Mucosa of rectum (tissue), 2 donors: ENCODE measurements around the gene ADAT3.
A peak's percentile ranks its signal among the peaks of the same experiment; 100 is the strongest.

Source experiments
- H3K27ac ChIP-seq, 2 donors: one replicate each; pipeline ENCODE4 v1.7.0; 2013; ENCODE audit warnings: inconsistent platforms in 2 of 2, low read depth in 2 of 2, low read length in 2 of 2
- H3K27me3 ChIP-seq, 2 donors: one replicate each; pipeline ENCODE4 v1.7.0; 2013; ENCODE audit warnings: low read length in 2 of 2; ENCODE audit not compliant: control insufficient read depth in 2 of 2, insufficient read depth in 2 of 2
- H3K36me3 ChIP-seq, 2 donors: one replicate each; pipeline ENCODE4 v1.7.0; 2013; ENCODE audit warnings: low read length in 2 of 2; ENCODE audit not compliant: control insufficient read depth in 2 of 2, insufficient read depth in 2 of 2
- H3K4me1 ChIP-seq, 2 donors: one replicate each; pipeline ENCODE4 v1.7.0; 2013; ENCODE audit warnings: low read length in 2 of 2, mild to moderate bottlenecking in 1 of 2; ENCODE audit not compliant: control insufficient read depth in 2 of 2, insufficient read depth in 2 of 2
- H3K4me3 ChIP-seq, 2 donors: one replicate each; pipeline ENCODE4 v1.7.0; 2013; ENCODE audit warnings: low read length in 2 of 2
- H3K9ac ChIP-seq, 2 donors: one replicate each; pipeline ENCODE4 v1.7.0; 2013; ENCODE audit warnings: low read length in 2 of 2, low read depth in 1 of 2, mild to moderate bottlenecking in 1 of 2
- H3K9me3 ChIP-seq, 2 donors: one replicate each; pipeline ENCODE4 v1.7.0; 2013; ENCODE audit warnings: low read length in 2 of 2; ENCODE audit not compliant: control insufficient read depth in 2 of 2
- donor health status: healthy.
- donor health status: Normal muscosa, but diverticular disease.

The ADAT3 gene

DNA sequence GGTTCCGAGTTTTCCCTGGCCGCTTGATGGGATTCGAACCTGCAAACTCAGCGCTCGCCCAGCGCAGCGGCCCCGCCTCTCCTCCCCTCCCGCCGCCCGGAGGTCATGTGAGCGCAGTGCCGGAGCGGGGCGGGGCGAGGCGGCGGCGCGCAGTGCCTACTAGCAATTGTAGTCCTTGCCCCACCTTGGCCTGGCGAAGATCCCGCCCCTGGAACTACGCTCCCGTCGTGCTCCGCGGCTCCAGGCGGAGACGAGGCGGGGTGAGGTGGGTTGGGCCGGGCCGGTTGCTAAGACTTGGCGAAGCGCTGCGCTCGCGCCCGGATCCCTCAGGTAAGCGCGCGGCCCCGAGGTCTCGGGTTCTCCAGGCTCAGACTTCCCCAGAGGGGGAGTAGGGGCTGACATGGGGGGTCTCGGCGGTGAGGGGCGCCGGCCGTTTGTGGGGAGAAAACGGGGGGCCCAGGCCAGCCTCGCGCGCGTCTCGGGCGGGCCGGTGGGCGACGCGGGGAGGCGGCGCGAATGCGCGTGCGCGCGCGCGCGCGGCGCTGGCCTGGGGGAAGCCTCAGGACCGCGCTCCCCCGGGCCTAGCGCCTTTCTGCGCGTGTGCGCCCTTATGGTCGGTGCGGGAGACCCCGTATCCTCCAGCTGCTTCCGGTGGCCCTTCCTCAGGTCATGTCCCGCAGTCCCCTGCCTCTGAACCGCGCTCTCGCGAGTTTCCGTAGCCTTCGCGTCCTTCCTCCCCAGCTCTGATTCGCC is at the start of gene ADAT3, which contains the start of gene SCAMP4:
Gene ADAT3 (plus strand): TSS at position 290 of the 753 bp plus-strand sequence. CDS start 6,649 bp downstream, outside the sequence.
Gene SCAMP4 (plus strand): TSS at position 290 of the 753 bp plus-strand sequence. CDS start 9,621 bp downstream, outside the sequence.
- Histone ChIP-seq H3K9me3 (no peaks in the 10 kb centered on the region), H3K4me3 (peak within 1 kb of the TSS; percentile 90 to 93), H3K27me3 (no peaks in the 10 kb centered on the region), H3K27ac (peak within 1 kb of the TSS; percentile 86 to 87), H3K4me1 (peaks cover 39 to 42% of the 10 kb centered on the region in 2 donors), H3K36me3 (no peaks in the 10 kb centered on the region), H3K9ac (peak within 1 kb of the TSS; percentile 74 to 77)

DNA sequence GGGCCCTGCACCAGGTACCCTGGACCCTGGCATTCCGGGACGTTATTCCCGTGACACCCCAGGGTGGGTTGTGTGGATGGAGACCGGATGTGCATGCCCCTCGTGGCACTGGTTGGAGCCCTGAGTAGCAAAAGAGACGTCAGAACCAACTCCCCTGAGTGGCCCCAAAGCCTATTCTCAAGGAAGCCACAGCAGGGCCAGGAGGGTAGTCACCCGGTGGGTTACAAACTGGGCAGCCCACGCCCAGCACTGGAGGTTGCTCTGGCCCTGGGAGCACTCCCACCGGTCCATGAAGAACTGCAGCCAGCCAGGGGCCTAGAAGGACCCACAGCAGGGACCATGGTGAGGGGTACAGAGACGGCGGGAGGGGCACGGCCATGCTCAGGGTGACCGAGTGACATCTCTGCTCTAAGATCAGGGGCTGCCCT is 49.4 kb upstream of the ADAT3 start:
- Histone ChIP-seq H3K9ac (peak overlapping the region; percentile 77 to 89), H3K27me3 (no peaks in the 10 kb centered on the region), H3K9me3 (no peaks in the 10 kb centered on the region), H3K4me3 (peak overlapping the region; percentile 67 to 75), H3K36me3 (no peaks in the 10 kb centered on the region), H3K4me1 (peaks cover 70 to 77% of the 10 kb centered on the region in 2 donors), H3K27ac (peak overlapping the region; percentile 98 to 99)

DNA sequence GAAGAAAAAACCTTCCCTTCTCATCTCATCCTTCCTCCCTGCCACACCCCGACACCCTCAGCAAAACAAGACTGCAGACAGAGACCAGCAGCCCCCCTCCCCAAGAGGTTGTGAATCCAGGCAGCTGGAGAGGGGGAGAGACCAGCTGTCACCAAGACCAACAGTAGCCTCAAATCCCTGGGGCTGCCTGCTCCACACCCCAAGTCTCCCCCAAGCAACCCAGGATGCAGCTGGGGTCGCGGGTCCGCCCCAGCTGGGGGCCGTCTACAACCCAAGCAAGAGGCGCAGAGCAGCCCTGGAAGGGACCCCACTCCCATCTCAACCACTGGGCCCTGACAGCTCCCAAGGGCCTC is 48.9 kb upstream of the ADAT3 start:
- peak overlapping the region; percentile 77 to 89 for H3K9ac ChIP-seq
- peaks cover 74 to 82% of the 10 kb centered on the region in 2 donors for H3K4me1 ChIP-seq
- H3K27ac ChIP-seq, result peak overlapping the region; percentile 98 to 99
- no peaks in the 10 kb centered on the region for H3K27me3 ChIP-seq
- no peaks in the 10 kb centered on the region for H3K36me3 ChIP-seq
- peak overlapping the region; percentile 67 to 75 for H3K4me3 ChIP-seq
- H3K9me3 ChIP-seq, result no peaks in the 10 kb centered on the region

DNA sequence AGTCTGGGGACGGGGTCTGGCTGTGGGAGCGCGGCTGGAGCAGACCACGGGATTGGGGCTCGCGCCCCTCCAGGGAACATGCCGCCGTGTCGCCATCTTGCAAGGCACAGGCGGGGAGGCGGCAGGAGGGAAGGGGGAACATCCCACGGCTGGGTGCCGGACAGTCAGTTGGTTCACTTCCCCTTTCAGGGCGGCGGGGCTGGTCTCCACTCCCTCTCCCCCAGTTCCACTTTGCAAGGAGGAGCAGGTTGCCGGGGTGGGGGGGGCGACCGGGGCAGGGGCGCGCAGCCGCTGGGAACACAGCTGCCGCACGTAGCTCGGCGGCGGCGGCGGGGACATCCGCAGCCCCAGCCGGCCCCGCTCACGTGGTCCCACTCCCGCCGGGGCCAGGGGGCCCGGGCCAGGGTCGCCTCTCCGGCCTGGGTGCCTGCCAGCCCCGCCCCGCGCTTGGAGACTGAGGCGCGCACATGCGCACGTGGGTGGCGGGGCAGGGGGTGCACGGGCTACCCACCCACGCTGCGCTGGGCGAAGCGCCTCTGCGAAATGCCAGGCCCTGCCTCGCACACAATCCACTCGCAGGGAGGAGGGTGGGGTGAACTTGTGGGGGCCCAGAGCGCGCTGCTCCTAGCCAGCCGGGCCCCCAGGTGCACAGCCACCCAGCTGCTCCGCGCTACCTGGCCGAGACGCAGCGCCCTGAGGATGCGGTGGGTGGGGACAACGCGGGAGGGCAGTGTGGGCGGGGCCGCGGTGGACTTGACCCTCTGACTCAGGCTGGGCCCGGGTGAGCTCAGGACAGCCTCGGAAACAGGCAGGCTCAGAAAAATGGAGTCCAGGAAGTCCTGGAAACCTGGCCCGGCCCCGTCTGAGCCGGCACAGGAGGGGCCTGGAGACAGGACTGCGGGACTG is 48.2 kb upstream of the ADAT3 start:
- Histone ChIP-seq H3K36me3 (no peaks in the 10 kb centered on the region), H3K27me3 (no peaks in the 10 kb centered on the region), H3K27ac (peak overlapping the region; percentile 98 to 99), H3K9me3 (no peaks in the 10 kb centered on the region), H3K4me1 (peaks cover 80 to 88% of the 10 kb centered on the region in 2 donors), H3K4me3 (peak overlapping the region; percentile 67 to 75), H3K9ac (peak overlapping the region; percentile 77 to 89)

DNA sequence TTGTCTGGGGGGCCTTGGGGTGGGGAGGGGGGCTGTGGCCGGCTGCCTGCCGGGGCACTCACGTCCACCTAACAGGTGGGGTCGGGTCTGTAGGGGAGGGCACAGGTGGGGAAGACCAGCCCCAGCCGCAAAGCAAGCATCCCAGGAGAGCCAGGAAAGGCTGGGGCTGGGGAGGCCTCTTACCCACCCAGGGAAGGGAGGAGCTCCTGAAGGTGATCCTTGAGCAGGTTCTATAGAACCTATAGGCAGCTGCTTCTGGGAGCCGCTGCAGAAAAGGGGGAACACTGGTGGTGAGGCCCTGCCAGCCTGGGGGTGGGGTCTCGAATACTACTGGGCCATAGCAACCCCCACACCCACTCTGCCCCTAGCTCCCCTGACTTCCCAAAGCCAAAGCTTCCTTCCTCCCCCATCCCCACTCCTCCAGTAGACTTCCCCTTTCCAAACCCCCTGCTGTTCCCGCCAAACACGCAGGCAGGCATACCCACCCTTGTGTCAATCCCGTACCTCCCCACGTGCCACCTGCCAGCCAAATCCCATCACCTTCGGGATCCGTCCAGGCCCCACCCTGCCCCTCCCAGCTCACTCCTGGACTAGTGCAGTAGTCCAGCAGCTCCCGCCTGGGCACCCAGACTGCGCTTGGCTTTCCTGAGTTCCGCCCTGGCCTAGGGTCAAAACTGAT is 47.4 kb upstream of the ADAT3 start:
- peak overlapping the region; percentile 98 to 99 for H3K27ac ChIP-seq
- H3K36me3 ChIP-seq, result no peaks in the 10 kb centered on the region
- peak overlapping the region; percentile 63 to 77 for H3K9ac ChIP-seq
- H3K27me3 ChIP-seq, result no peaks in the 10 kb centered on the region
- peak overlapping the region; percentile 60 to 67 for H3K4me3 ChIP-seq
- no peaks in the 10 kb centered on the region for H3K9me3 ChIP-seq
- H3K4me1 ChIP-seq, result peaks cover 79 to 89% of the 10 kb centered on the region in 2 donors

DNA sequence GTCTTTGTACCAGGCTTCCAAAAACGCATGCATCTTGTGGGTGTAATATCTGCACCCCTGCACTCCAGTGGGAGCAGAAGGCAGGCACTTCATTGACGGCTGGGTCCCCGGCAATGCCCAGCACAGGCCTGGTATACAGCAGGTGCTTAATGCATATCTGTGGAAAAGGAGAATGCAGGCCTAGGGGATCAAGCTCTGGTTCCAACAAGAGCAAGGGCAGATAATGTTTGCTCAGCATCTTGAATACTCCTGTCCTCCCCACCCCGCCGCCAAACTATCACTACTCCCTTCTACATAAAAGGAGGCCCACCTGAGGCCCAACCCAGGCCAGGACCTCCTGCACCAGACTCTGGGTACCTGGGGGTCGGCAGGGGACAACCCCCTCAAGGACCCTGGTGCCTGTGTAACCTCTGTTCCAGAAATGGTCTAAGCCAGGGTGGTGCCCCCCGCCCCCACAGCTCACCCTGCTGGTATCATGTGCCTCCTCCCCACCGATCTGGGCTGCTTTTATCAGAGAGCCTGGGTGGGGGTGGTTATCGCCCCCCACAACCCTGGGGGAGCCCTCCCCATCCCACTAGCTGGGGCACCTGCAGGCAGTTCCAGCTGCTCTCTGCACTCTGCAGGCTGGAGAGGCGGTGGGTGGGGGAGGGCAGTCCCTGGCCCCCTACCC is 46.7 kb upstream of the ADAT3 start:
- Histone ChIP-seq H3K4me3 (peak overlapping the region; percentile 46 to 60), H3K9ac (peak overlapping the region; percentile 74 to 77), H3K27ac (peak overlapping the region; percentile 98 to 99), H3K4me1 (peaks cover 73 to 83% of the 10 kb centered on the region in 2 donors), H3K36me3 (no peaks in the 10 kb centered on the region), H3K27me3 (no peaks in the 10 kb centered on the region), H3K9me3 (no peaks in the 10 kb centered on the region)

DNA sequence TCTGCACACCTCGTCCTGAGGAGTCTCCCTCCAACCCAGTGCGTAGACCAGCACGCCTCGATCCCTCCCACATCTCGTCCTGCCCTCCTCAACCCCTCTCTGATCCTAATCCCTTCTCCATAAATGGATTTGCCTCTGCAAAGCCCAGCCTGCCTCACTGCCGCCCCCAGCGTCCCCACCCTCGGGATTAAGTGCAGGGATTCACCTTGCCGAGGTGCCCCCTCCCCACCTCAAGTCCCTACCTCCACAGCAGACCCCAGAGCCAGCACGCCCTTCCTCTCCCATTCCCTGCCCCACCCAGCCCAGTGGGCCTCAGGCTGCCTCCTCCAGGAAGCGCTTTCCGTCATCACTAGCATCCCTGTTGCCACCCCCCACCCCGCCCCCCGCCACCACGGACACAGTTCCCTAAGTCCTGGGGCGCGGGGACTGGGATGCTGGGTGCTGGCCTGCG is 45.8 kb upstream of the ADAT3 start:
- H3K9me3 ChIP-seq, result no peaks in the 10 kb centered on the region
- H3K9ac ChIP-seq, result peak overlapping the region; percentile 44 to 61
- no peaks in the 10 kb centered on the region for H3K27me3 ChIP-seq
- H3K4me1 ChIP-seq, result peaks cover 66 to 74% of the 10 kb centered on the region in 2 donors
- H3K4me3 ChIP-seq, result peak overlapping the region; percentile 9 to 31
- peak overlapping the region; percentile 98 to 99 for H3K27ac ChIP-seq
- no peaks in the 10 kb centered on the region for H3K36me3 ChIP-seq

DNA sequence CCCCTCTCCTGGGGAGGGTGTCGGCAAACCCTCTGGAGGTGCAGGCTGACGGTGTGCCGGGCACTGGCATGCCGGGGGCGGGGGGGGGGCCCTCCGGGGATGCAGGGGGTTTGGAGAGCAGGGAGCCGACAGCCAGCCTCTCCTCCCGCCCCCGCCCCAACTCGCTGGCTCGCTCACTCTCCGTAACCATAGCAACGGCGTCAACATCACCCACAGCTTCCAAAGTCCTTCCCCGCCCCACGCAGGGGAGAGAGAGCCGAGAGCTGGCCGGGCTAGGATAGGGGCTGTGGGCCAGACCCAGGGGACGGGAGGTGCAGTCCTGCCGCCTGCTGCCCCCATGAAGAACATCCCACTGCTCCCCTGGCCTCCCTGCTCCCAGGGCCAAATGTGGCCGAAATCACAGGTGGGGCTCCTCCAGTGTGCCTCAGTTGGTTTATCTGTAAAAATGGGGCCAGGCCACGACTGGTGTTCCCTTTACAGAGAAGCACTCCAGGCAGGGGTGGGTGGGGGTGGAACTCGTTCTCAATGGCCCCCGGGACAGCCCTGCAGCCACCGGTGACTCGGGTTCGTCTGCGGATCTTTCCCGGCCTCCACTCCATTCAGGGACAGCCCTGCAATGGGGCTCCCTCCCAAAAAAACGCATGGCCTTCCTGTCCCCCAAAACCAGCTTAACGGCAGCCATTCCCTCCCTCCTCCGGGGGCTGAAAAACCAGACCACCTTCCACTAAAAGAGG is 45.0 kb upstream of the ADAT3 start:
- Histone ChIP-seq H3K4me1 (peaks cover 62 to 71% of the 10 kb centered on the region in 2 donors), H3K27ac (peak overlapping the region; percentile 98 to 99)

More for the DNA sequence above, 45.0 kb upstream of the ADAT3 start:
- Histone ChIP-seq H3K36me3 (no peaks in the 10 kb centered on the region), H3K9me3 (no peaks in the 10 kb centered on the region), H3K27me3 (no peaks in the 10 kb centered on the region), H3K4me3 (peak overlapping the region; percentile 45 to 73), H3K9ac (peak overlapping the region in 1 of 2 donors; percentile 71)
